SK-N-MC (cell line): Measurements from ENCODE around the gene JAZF1.

Experiments
- EZH2 ChIP-seq: fragments of 200-600 bp; sonication (generic); IDR thresholded peaks from one replicate; pipeline ENCODE4 v1.6.1; 2017; ENCODE audit warnings: antibody characterized with exemption
- POLR2AphosphoS5 ChIP-seq: IDR thresholded peaks from 2 replicates; pipeline ENCODE4 v1.6.1; 2012; ENCODE audit warnings: mild to moderate bottlenecking, low read depth, low read length, borderline replicate concordance

GRCh38 chr7:27958933-27959548 lies 221.6 kb downstream of the JAZF1 start:
- TF ChIP-seq POLR2AphosphoS5, result no peak
- TF ChIP-seq EZH2, result no peak
